NT2/D1 (cell line): Measurements from ENCODE around the gene GCLC.

Experiments used
- SUZ12 ChIP-seq: IDR thresholded peaks from 2 replicates; pipeline ENCODE4 v1.6.1; 2011; ENCODE audit not compliant: insufficient read length, insufficient read depth; ENCODE audit errors: extremely low read depth
- YY1 ChIP-seq: IDR thresholded peaks from 2 replicates; pipeline ENCODE4 v1.6.1; 2011; ENCODE audit not compliant: insufficient read length, insufficient read depth

DNA sequence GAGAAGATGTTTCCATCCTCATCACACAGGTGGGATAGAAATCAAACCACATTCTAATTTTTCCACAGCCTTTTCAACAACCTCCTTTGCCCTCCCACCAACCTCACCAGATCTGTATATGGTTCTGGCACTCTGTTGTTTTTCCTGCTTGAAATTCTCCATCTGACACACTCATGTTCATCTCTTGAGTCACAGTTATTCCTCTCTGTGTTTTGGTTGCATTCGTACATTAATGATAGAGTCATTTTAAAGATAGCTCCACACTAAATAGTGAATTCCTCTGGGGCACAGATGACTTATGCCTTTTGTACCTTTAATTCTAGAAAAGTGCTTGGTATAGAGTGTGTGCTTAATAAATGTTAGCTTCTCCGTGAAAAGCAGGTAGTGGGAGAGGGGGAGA is 1.4 kb upstream of the GCLC start:
- TF ChIP-seq SUZ12, result no peak
- TF ChIP-seq YY1, result no peak
